ENCODE measurements around the gene LMO7. TPM values are rescaled to one million over a fixed set of nuclear protein-coding genes. Genes with fewer than 3 reads are reported as not detected.

The LMO7 gene
- polyA plus RNA-seq, 4 donors: 41.8 to 86.9 (median 78.9) TPM

DNA sequence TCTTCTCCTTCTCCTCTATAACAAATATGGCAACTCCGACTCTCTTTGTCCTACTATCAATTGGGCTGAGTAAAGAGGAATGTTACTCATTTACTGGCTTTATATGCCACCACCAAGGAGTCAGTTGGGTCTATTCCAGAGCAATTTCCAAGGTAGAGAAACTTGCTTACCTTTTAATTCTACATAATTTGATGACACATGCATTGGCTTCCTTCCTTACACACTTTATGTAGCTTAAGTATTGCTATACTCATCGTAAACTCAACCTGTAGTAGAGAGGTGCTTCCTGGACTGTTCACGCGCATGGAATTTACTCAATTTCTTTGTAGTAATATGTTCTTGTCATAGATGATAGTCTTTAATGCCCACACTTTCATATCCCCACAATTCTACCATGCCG is 160.7 kb downstream of the LMO7 start:
- DNase-seq (ENCODE audit: low read depth in 4 of 4, low spot score in 3 of 4): no peak

DNA sequence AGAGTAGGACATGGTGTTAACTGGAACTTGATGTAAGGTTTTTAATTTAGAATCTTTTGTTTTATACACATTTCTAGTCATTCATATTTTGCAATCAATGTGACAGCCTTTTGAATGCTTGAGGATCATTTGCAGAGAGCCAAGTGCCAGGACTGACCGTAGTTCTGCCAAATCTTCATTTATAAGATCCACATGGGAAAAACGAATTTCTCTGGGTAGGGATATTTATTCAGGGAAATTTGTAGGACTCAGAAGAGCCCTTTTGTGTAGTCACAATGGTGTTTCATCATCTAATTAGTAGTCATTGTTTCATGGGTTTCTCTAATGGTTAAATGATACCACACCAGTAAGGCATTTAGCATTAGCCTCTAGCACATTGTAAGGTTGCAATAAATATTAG is 161.1 kb downstream of the LMO7 start:
- DNase-seq (ENCODE audit: low read depth in 4 of 4, low spot score in 3 of 4): no peak

DNA sequence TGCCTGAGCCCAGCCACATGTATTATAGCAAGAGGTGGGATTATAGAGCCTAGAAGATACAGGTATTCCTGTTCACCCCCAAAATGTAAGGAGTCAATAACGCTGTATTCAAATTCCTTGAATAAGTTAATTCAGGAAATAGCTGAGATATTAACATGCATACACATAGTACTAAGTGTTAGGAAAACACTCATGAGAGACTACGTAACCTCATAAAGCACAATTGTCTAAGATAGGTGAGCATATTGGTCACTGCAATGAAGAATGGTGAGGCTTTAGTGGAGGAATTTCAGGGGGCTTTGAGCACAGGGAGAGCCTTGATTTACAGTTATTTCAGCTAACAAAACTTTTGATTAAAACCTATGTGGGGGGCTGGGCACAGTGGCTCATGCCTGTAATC is 161.6 kb downstream of the LMO7 start:
- DNase-seq (ENCODE audit: low read depth in 4 of 4, low spot score in 3 of 4): no peak

- no peak for DNase-seq (ENCODE audit: low read depth in 4 of 4, low spot score in 3 of 4)
Measured at GRCh38 chr13:75798353-75799255, 162.5 kb downstream of the LMO7 start.

- DNase-seq (ENCODE audit: low read depth in 4 of 4, low spot score in 3 of 4): no peak
Measured at GRCh38 chr13:75800545-75800944, 164.4 kb downstream of the LMO7 start.

- DNase-seq (ENCODE audit: low read depth in 4 of 4, low spot score in 3 of 4): no peak
Measured at GRCh38 chr13:75801388-75801945, 165.3 kb downstream of the LMO7 start.

- DNase-seq (ENCODE audit: low read depth in 4 of 4, low spot score in 3 of 4): no peak
Measured at GRCh38 chr13:75802161-75802560, 166.0 kb downstream of the LMO7 start.

- no peak for DNase-seq (ENCODE audit: low read depth in 4 of 4, low spot score in 3 of 4)
Measured at GRCh38 chr13:75803164-75803611, 167.1 kb downstream of the LMO7 start.

DNA sequence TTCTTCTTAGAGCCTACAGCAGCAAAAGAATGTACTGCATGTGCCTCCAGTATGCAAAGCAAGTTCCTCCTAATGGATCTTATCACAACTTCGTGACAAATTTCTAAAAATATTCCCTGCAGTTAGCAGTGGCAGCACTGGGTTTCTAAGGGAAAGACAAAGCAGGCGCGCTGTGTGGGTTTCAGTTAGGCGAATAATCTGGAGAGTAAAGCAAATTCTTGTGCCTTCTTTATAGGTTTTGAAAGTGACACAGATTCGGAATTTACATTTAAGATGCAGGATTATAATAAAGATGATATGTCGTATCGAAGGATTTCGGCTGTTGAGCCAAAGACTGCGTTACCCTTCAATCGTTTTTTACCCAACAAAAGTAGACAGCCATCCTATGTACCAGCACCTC is 167.9 kb downstream of the LMO7 start:
- DNase-seq (ENCODE audit: low read depth in 4 of 4, low spot score in 3 of 4): no peak

DNA sequence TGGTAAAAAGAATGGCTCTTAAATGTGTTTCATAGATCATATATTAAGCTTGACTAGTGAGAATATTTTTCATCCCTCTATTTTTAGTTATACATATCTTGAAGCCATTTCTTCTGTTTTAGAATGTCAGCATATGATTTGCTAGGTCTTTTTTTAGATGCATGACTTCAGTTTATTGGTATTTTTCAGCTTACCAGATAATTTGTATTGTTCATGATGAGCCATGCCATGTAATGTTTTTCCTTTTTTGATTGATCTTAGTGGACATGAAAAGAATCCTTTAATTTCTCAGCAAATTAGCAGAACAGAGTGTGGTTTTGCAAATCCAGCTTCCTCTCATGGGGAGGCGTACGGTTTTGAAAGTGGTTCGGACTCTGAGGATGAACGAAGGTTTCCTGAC is 168.5 kb downstream of the LMO7 start:
- no peak for DNase-seq (ENCODE audit: low read depth in 4 of 4, low spot score in 3 of 4)

- DNase-seq (ENCODE audit: low read depth in 4 of 4, low spot score in 3 of 4): no peak
Measured at GRCh38 chr13:75806117-75806516, 170.0 kb downstream of the LMO7 start.

DNA sequence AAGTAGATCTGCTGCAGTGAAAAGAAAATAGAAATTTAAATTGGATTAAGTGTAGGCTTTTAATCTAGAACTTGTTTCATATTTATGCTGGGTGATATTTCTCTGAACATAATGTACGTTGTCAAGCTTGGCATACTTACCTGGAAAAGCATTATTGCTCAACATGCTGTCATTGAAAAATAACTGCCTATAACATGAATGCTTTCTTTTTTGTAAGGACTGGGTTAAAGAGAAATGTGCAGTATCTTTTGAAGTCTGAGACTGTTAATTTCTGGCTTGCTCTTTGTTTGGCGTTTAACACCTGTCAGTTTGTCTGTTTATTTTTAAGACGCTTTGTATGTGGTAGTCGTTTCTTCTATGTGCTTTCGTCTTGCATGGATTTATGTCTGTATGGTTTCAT is 175.2 kb downstream of the LMO7 start:
- no peak for DNase-seq (ENCODE audit: low read depth in 4 of 4, low spot score in 3 of 4)

- no peak for DNase-seq (ENCODE audit: low read depth in 4 of 4, low spot score in 3 of 4)
Measured at GRCh38 chr13:75811841-75812240, 175.7 kb downstream of the LMO7 start.

- no peak for DNase-seq (ENCODE audit: low read depth in 4 of 4, low spot score in 3 of 4)
Measured at GRCh38 chr13:75812751-75813181, 176.6 kb downstream of the LMO7 start.

DNA sequence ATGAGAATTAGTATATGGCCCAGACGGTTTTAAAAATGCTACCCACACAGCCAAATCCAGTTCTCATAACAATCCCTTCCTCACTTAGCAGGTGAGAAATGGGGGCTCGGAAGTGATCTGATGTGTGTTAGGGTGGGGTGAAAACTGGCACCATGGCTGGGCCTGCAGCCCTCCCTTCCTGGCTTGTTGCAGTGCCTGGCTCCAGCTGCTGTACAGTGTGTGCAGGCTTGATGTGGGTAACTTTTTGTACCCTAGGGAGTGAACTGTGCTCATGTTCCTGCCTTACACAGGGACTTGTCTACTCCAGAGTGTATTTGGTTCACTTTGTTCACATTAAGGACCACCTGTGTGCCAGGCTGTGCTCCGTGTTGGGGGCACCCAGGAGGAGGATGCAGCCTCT is 177.2 kb downstream of the LMO7 start:
- no peak for DNase-seq (ENCODE audit: low read depth in 4 of 4, low spot score in 3 of 4)

- DNase-seq (ENCODE audit: low read depth in 4 of 4, low spot score in 3 of 4): no peak
Measured at GRCh38 chr13:75818179-75818967, 182.2 kb downstream of the LMO7 start.

GRCh38 chr13:75818968-75819225 is 182.8 kb downstream of the LMO7 start:
- DNase-seq (ENCODE audit: low read depth in 4 of 4, low spot score in 3 of 4): no peak

GRCh38 chr13:75825161-75825560 is 189.0 kb downstream of the LMO7 start:
- DNase-seq (ENCODE audit: low read depth in 4 of 4, low spot score in 3 of 4): no peak

GRCh38 chr13:75825594-75825993 is 189.5 kb downstream of the LMO7 start:
- DNase-seq (ENCODE audit: low read depth in 4 of 4, low spot score in 3 of 4): no peak

GRCh38 chr13:75826391-75826790 is 190.3 kb downstream of the LMO7 start:
- no peak for DNase-seq (ENCODE audit: low read depth in 4 of 4, low spot score in 3 of 4)

DNA sequence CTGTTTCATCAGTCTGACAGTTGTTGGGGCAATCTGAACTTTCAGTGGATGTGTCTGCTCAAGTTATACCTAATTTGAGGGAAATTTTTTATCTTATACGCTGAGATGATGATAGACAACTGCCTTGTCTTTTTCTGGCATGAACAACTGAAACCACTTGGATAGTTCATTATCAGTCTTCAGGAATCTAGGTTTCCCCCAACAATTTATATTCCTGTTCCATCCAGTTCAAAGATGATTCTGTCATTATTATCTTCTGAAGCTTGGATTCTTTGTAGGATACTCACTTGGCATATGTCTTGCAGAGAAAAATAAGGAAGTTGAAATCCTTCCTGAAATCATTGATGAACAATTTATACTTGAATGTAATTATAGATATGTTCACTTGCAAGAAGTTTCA is 193.7 kb downstream of the LMO7 start:
- DNase-seq (ENCODE audit: low read depth in 4 of 4, low spot score in 3 of 4): no peak

- DNase-seq (ENCODE audit: low read depth in 4 of 4, low spot score in 3 of 4): no peak
Measured at GRCh38 chr13:75830842-75831241, 194.7 kb downstream of the LMO7 start.

Data from left renal pelvis (tissue), 4 donors.